Measurements from ENCODE around the gene STEAP3. TPM values are rescaled to one million over a fixed set of nuclear protein-coding genes. Genes with fewer than 3 reads are reported as not detected.

STEAP3 gene
- total RNA-seq, 1 experiment from 2014 or later, result 32.3 TPM

GRCh38 chr2:119252186-119253113 lies 28.8 kb downstream of the STEAP3 start:
- BruUV-seq (replicated peaks), result no TSS peak
- intact Hi-C loops (cut with micrococcal nuclease), result no loop called here
- no peak overlapping the region for H2AFZ ChIP-seq (ENCODE audit: low read depth, low read length, poor library complexity, severe bottlenecking)
- peak overlapping the region; percentile 74 for H3K27ac ChIP-seq (ENCODE audit: low read depth, low read length)
- ATAC-seq (peak; percentile 84), DNase-seq (ENCODE audit: low read depth, low spot score) (peak; percentile 91)
- peak overlapping the region; percentile 49 for H3K9ac ChIP-seq (ENCODE audit: low read length)
- H3K9me3 ChIP-seq (ENCODE audit: control insufficient read depth in 1 of 2, insufficient read depth in 1 of 2, low read depth in 1 of 2, low read length in 2 of 2), result no peaks in the 10 kb centered on the region
- no peak for TF ChIP-seq YY1 (IDR thresholded peaks at IDR 0.05; ENCODE audit: extremely low read depth, insufficient replicate concordance, low read depth, low read length)
- TF ChIP-seq SIN3A (IDR thresholded peaks at IDR 0.05; ENCODE audit: low read depth), result peak; percentile 92
- TF ChIP-seq CBX3 (IDR thresholded peaks at IDR 0.05; ENCODE audit: low read depth), result peak; percentile 84; the same call in 1 of the 2 replicates
- no peak for TF ChIP-seq POLR2A (IDR thresholded peaks at IDR 0.05; ENCODE audit: borderline replicate concordance, extremely low read depth, insufficient read depth, insufficient read length)
- peak; percentile 93 for TF ChIP-seq CEBPB (IDR thresholded peaks at IDR 0.05; ENCODE audit: low read depth)
- peak in 1 of 3 experiments; percentile 23; a peak in 2 of 6 replicates for TF ChIP-seq CTCF (IDR thresholded peaks at IDR 0.05 in 2 of 3, conservative IDR thresholded peaks at IDR 0.05 in 1 of 3; ENCODE audit: borderline replicate concordance in 1 of 3, insufficient read depth in 1 of 3, low read depth in 2 of 3, low read length in 2 of 3)
- peak; percentile 43 for TF ChIP-seq POLR2AphosphoS5 (IDR thresholded peaks at IDR 0.05; ENCODE audit: low read depth, low read length)
- peak; percentile 41 for TF ChIP-seq ZBTB33 (IDR thresholded peaks at IDR 0.05; ENCODE audit: extremely low read depth, insufficient replicate concordance, low read length)
- peak; percentile 96 for TF ChIP-seq SP1 (IDR thresholded peaks at IDR 0.05; ENCODE audit: low read depth)
- TF ChIP-seq FOSL1 (IDR thresholded peaks at IDR 0.05; ENCODE audit: low read depth), result peak; percentile 92
- TF ChIP-seq EZH2 (IDR thresholded peaks at IDR 0.05), result no peak
- TF ChIP-seq TCF7L2 (IDR thresholded peaks at IDR 0.05; ENCODE audit: borderline replicate concordance, extremely low read depth, insufficient read depth, insufficient read length), result peak; percentile 73
- TF ChIP-seq MAX (IDR thresholded peaks at IDR 0.05), result peak; percentile 81
- TF ChIP-seq SRF (IDR thresholded peaks at IDR 0.05; ENCODE audit: low read depth), result no peak
- peak; percentile 97 for TF ChIP-seq JUND (IDR thresholded peaks at IDR 0.05)
- peak overlapping the region; percentile 68 for H3K4me2 ChIP-seq (ENCODE audit: low read length)
- peaks cover 12% of the 10 kb centered on the region; the same call in 1 of the 2 replicates for H3K79me2 ChIP-seq (ENCODE audit: insufficient read depth, low read length)
- H4K20me1 ChIP-seq (ENCODE audit: insufficient read depth), result no peaks in the 10 kb centered on the region; the same call in 1 of the 2 replicates
- POLR2A ChIA-PET, result interaction anchor here (0.8 to 1.0 kb wide), 2 partner anchors 12 to 17 kb away, joined by 3 to 4 read pairs; no protein-coding TSS in a partner anchor
- CTCF ChIA-PET, result no interaction called here
- RAD21 ChIA-PET (ENCODE audit: low non-redundant PET in 1 of 2, low total read pairs in 2 of 2, uncharacterized antibody in 2 of 2, unreplicated experiment in 2 of 2), result interaction anchor here in 1 of 2 experiments (0.6 kb wide), 1 partner anchor 56 kb away, joined by 3 read pairs; no protein-coding TSS in a partner anchor
- no peaks in the 10 kb centered on the region for H3K27me3 ChIP-seq (ENCODE audit: insufficient read depth, low read length)
- H3K9me2 ChIP-seq (ENCODE audit: insufficient read depth), result no peaks in the 10 kb centered on the region
- peaks cover 64 to 84% of the 10 kb centered on the region in 2 experiments for H3K4me1 ChIP-seq (ENCODE audit: control insufficient read depth in 1 of 2, insufficient read depth in 2 of 2, low read length in 2 of 2)
- peaks cover 0 to 30% of the 10 kb centered on the region in 2 experiments; a peak in 1 of 4 replicates for H3K36me3 ChIP-seq (ENCODE audit: control insufficient read depth in 1 of 2, insufficient read depth in 2 of 2, low read length in 2 of 2)
- H3K4me3 ChIP-seq (replicated peaks in 1 of 2; ENCODE audit: low read depth in 1 of 2, low read length in 2 of 2), result peak overlapping the region in 1 of 2 experiments; percentile 25; a peak in 2 of 4 replicates

Data from HCT116 (cell line).